GM12891 (cell line): ENCODE measurements around the gene SDF4.
A peak's percentile ranks its signal among the peaks of the same experiment; 100 is the strongest.

Source experiments
- DNase-seq: peaks from one replicate; pipeline ENCODE4 v3.0.0; 2011; ENCODE audit warnings: low spot score; ENCODE audit not compliant: insufficient read length
- FAIRE-seq: peaks from 2 replicates; lab custom pipeline; 2011; peaks lifted over from hg19 to GRCh38; lab: Jason Lieb, UNC
- PAX5 ChIP-seq: IDR thresholded peaks from 2 replicates; pipeline ENCODE4 v1.6.1; 2011; ENCODE audit warnings: low read length, moderate library complexity, mild to moderate bottlenecking; ENCODE audit not compliant: insufficient read depth, severe bottlenecking
- POLR2A ChIP-seq: IDR thresholded peaks from 2 replicates; pipeline ENCODE4 v1.6.1; 2011; ENCODE audit warnings: low read depth, low read length, control low read depth
- POLR2AphosphoS5 ChIP-seq: IDR thresholded peaks from 2 replicates; pipeline ENCODE4 v1.6.1; 2011; ENCODE audit warnings: low read depth, low read length, control low read depth
- POU2F2 ChIP-seq: IDR thresholded peaks from 2 replicates; pipeline ENCODE4 v1.6.1; 2011; ENCODE audit warnings: low read depth, mild to moderate bottlenecking, control low read depth, low read length, moderate library complexity
- SPI1 ChIP-seq: IDR thresholded peaks from 2 replicates; pipeline ENCODE4 v1.6.1; 2011; ENCODE audit warnings: low read depth, low read length, control low read depth
- TAF1 ChIP-seq: IDR thresholded peaks from 2 replicates; pipeline ENCODE4 v1.6.1; 2011; ENCODE audit warnings: low read depth, low read length, control low read depth

Gene SDF4

DNA sequence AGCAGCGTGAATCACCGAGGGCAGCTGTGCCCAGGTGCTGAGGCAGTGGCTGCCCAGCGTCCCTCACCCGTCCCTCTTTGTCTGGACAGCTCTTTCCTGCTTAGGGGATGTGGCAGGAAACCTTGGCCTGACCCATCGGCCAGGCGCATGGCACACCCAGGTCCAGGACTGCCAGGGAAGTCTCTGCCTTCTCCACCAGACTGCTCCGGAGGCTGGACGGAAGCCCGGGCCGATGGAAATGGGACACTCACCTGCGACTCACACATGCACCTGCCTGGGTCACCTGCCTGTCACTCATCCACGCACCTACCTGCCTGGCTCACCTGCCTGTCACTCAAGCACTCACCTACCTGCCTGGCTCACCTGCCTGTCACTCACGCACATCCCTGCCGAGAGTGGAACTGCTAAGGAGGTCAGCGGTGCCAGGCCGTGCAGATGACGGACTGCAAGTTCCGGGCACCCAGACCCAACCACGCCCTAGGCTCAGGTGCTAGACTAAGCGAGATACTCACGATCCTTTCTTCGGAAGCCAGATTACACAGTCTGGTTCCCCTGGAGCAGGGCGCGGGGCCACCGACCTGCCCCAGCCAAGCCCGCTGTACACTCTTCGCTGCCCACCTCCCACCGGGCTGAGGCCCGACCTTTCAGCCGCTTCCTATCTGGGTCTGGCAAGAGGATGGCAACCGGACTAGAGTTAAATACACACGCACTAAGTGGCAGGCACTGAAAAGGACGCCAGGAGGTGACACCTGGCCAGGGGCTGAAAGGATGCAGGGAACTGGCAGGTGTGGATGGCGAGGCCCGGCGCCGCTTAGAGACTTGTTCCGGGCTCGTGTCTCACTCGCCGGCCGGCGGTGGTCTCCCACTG, 40.8 kb upstream of the SDF4 start:
- DNase-seq: no peak
- TF ChIP-seq TAF1 (no peak), POLR2AphosphoS5 (peak; percentile 40; the same call in 1 of the 2 replicates), SPI1 (no peak), POLR2A (peak; percentile 40; the same call in 1 of the 2 replicates)
- peak; percentile 73 for FAIRE-seq

DNA sequence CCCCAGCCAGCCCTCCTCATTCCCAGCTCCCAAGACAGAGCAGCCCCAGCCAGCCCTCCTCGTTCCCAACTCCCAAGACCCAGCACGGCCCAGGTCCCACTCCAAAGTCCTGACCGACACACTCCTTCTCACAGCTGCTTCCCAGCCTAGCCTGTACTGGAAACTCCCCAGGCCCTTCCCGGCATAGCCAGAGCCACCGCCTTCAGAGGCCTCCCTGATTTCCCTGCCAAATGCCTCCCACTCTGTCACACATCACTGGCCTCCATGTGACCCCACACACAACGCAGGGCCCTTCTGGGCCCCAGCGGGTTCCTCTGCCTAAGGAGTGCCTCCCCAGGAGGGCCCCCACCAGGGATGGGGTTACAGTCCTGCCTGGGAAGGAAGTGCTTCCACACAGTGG, 39.0 kb upstream of the SDF4 start:
- TF ChIP-seq POLR2AphosphoS5 (no peak), TAF1 (no peak), POU2F2 (no peak), SPI1 (no peak)

DNA sequence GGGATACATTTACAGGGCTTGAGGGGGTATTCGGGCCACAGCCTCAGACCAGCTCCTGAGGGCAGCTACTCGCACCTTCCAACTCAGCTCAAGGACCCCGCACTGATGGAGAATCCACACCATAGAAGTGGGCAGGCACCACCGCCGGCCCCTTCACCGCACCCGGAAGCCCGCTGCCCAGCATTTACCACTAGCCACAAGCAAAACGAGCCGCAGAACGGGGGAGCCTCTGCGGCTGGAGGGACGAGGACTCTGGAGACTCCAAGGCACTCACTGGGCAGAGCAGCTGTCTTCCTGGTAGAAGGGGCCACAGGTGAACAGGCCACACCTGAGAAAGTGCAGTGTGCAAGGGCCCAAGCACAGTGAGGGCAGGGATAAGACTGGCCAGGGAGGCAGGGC, 36.5 kb upstream of the SDF4 start:
- TF ChIP-seq POLR2AphosphoS5 (no peak), POU2F2 (no peak), PAX5 (no peak), TAF1 (no peak)
- no peak for DNase-seq
- no peak for FAIRE-seq

More for the DNA sequence above, 39.0 kb upstream of the SDF4 start:
- FAIRE-seq (no peak), DNase-seq (no peak)

DNA sequence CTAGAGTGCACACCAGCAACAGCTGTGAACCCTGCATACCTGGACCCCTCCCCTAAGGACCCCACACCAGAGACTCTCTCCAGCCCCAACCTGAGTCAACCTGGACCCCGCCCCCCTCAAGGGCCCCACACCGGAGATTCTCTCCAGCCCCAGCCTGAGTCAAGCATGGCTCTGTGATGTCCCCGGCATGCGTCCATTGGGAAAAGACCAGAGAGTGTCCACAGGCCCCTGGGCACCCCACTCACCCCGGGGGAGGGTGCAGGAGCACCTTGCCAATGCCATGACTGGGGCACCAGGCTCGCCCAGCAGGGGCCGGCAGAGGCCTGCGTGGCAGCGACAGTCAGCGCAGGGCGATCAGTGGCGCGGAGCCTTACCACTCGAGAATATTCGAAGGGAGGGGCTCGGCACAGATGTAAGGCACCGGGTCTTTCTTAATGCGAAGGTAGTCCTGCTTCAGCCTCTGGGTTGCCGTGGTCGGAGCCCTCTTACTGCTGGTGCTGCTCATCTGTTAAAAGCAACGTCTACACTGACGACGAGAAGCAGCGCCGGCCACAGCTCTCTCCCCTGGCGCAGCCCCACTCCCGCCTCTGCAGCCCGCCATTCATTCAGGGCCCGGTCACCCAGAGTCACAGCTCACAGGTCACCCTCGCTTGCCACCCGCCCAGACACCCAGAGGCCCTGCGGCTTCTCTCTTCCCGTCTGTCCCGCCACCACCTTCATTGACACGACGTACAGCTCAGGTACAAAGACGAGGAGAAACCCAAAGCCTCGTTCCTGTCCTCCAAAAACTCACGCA, 35.9 kb upstream of the SDF4 start:
- no peak for FAIRE-seq
- TF ChIP-seq TAF1: no peak
- TF ChIP-seq POLR2AphosphoS5: no peak
- no peak for TF ChIP-seq PAX5
- no peak for DNase-seq

DNA sequence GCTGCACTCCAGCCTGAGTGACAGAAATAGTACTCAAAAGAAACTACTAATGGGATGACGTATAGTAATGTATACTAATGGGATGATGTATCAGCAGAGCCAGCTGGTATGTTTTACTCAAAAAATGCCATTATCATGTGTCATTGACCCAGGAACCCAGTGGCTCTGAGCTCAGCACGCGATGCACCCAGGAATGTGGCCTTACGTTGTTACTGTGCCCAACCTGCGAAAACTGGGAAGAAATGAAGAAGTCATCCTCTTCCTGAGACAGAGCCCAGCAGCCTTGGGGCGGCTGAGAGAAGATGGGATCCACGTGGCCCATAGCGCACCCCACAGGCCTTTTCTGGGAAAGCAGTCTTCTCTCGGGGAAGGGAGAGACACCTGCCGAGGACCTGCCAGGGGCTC, 33.1 kb upstream of the SDF4 start:
- FAIRE-seq: no peak
- DNase-seq: no peak
- TF ChIP-seq TAF1 (no peak), POLR2AphosphoS5 (no peak), POU2F2 (no peak)

DNA sequence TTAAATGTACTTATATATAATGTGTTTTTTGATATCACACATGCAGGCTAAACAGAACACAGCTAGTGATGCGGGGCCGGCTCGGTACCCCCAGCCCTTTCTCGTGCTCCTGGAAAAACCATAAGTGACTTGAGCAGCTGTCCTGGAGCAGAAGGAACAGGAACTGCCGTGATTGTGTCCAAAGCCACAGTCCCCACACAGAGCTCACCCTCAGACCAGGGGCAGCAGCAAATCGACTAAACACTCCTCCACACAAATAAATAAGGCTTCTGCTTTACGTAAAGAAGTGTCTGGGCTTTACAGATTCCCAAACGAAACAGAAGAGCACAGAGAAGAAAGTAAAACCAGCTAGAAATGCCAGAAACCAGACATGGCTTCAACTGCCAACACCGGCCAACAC, 32.2 kb upstream of the SDF4 start:
- DNase-seq (no peak), FAIRE-seq (no peak)
- no peak for TF ChIP-seq PAX5
- no peak for TF ChIP-seq POU2F2
- TF ChIP-seq POLR2A: no peak

DNA sequence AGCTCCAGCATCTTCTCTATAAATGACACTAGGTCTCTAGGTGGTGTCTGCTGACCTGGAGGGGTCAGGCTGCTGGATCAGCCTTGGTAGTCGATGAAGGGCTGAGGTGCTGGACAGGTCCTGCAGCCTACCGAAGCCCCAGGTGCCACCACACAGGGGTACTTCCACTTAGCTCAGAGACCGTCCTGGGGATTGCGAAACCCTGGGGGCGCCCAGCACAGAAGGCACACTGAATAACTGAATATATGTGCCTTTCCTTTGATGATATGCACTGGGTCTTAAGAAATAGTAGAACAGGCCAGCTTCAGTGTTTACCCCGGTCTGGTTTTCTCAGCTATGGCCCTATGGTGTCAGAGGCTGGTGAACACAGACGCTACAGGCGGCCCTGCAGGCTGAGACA, 31.0 kb upstream of the SDF4 start:
- FAIRE-seq (no peak), DNase-seq (no peak)
- TF ChIP-seq POLR2A (no peak), POLR2AphosphoS5 (no peak), POU2F2 (no peak), SPI1 (no peak), PAX5 (no peak), TAF1 (no peak)

DNA sequence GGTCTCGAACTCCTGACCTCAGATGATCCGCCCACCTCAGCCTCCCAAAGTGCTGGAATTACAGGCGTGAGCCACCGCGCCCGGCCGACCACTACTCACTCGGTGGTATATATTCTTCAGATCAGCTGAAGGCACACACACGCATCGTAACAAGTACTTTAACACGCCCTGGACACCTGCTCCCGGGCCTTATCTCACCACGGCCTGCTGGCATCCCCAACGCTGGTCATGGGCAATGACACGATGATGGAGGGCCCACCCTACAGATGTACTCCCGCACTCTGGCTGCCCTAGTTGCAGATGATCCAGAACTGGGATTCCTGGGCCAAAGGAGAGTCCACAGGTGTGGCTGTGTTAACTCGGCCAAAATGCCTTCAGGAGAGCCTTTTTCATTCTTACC, 30.3 kb upstream of the SDF4 start:
- DNase-seq (no peak), FAIRE-seq (no peak)
- TF ChIP-seq TAF1: no peak
- no peak for TF ChIP-seq POLR2A
- no peak for TF ChIP-seq PAX5
- no peak for TF ChIP-seq POLR2AphosphoS5

DNA sequence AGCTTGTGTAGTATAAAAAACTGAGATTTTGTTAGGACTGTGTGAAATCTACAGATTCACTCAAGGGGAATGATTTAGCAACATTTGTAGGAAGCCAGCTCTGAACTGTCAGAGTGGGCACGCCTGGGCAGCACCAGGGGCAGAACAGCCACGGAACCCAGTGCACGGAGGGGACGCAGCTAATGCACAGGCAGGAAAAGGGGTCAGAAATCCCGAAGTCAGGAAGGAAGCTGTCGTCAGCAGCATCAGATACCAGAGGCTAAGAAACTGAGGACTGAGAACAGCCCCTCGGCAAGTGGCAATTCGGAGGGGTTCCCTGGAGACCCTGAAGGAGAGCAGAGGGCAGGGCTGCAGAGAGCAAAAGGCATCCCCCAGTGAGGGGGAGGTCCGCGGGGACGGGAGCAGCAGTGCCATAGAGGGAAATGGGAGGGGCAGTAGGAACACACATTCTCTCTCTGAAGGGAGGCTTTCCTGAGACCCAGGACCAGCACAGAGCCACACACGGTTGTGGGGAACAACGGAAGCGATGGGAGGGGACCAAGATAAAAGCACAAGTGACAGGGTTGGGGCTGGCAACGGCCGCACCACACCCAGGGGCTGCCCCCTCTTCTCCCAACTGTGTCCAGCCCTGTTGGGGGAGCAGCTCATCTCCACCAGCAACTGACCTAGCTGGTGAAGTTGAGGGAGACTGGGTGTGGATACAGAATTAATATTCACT, 29.2 kb upstream of the SDF4 start:
- TF ChIP-seq PAX5 (no peak), TAF1 (no peak), SPI1 (no peak), POLR2A (no peak), POLR2AphosphoS5 (no peak), POU2F2 (no peak)
- FAIRE-seq (no peak), DNase-seq (no peak)
